22Rv1 (cell line): ENCODE measurements around the gene PEX14.

ENCODE experiments used
- H3K27ac ChIP-seq: fragments of 450-650 bp; 2 replicates; pipeline ENCODE4 v1.5.1; 2017
- CTCF ChIP-seq: fragments of 450-650 bp; IDR thresholded peaks from 2 replicates; pipeline ENCODE4 v1.5.1; 2017; ENCODE audit warnings: mild to moderate bottlenecking
- ZFX ChIP-seq: fragments of 450-650 bp; IDR thresholded peaks from 2 replicates; pipeline ENCODE4 v1.6.1; 2017; ENCODE audit warnings: antibody characterized with exemption, borderline replicate concordance

Gene PEX14

GRCh38 chr1:10432910-10433700 lies 41.6 kb upstream of the PEX14 start:
- no peak for TF ChIP-seq ZFX
- H3K27ac ChIP-seq = no peak overlapping the region

- no peak for TF ChIP-seq ZFX
- TF ChIP-seq CTCF = no peak
- no peak overlapping the region for H3K27ac ChIP-seq
These were observed 41.0 kb upstream of the PEX14 start for GRCh38 chr1:10433790-10434189.

GRCh38 chr1:10434590-10434989 lies 40.2 kb upstream of the PEX14 start:
- H3K27ac ChIP-seq = no peak overlapping the region
- TF ChIP-seq ZFX (no peak), CTCF (no peak)

GRCh38 chr1:10437052-10437451 lies 37.7 kb upstream of the PEX14 start:
- H3K27ac ChIP-seq = no peak overlapping the region
- no peak for TF ChIP-seq ZFX
- TF ChIP-seq CTCF = no peak

- TF ChIP-seq CTCF (no peak), ZFX (no peak)
- no peak overlapping the region for H3K27ac ChIP-seq
These were observed 36.0 kb upstream of the PEX14 start for GRCh38 chr1:10438677-10439163.

- H3K27ac ChIP-seq = no peak overlapping the region
- TF ChIP-seq ZFX = no peak
- no peak for TF ChIP-seq CTCF
These were observed 34.4 kb upstream of the PEX14 start for GRCh38 chr1:10440305-10440704.

- no peak for TF ChIP-seq CTCF
- H3K27ac ChIP-seq = no peak overlapping the region
These were observed 34.0 kb upstream of the PEX14 start for GRCh38 chr1:10440794-10441193.
